ENCODE measurements around the gene RHBDL3.
"Not testable (repeated sequence)": the region's sequence is repeated elsewhere in the genome, so short reads cannot be mapped to it uniquely, and the experiment has no call there.

RHBDL3 gene

DNA sequence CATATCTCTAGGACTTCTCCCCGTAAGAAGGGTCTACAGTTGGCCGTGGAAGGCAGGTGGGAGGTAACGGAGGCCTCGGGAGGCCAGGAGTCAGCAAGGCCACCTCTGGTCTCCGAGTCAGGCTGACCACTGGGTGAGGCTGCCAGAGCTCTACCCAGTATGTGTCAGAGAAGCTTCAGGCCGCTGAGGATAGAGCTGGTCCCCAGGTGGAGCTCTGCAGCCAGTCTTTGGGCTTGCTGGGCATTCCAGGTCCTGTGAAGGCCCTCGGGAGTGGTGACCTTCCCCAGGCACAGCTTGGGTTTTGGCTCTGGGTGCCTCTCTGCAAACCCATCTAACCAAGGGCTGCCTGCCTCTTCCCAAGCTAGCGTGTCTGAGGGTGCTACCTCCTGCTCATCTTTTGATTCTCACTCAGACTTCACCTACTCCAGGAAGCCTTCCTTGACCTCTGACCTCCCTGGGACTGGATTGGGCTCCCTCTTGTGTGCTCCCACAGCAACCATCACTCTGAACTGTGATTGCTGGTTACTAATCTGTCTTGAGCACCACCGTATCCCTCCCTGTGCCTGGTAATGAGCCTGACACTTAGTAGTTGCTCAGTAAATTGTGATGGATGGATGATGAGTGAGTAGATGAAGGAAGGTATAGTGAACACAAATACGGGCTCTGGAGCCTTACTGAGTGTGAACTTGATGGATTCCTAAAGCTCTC is 22.3 kb downstream of the RHBDL3 start:
- no peak for DNase-seq (ENCODE audit: low read depth)

GRCh38 chr17:32288615-32289014 is 23.0 kb downstream of the RHBDL3 start:
- no peak overlapping the region for H3K4me3 ChIP-seq (ENCODE audit: low read depth, low read length)
- no peak for DNase-seq (ENCODE audit: low read depth)

More for the DNA sequence above, 22.3 kb downstream of the RHBDL3 start:
- no peak overlapping the region for H3K4me3 ChIP-seq (ENCODE audit: low read depth, low read length)

GRCh38 chr17:32289471-32290070 is 23.9 kb downstream of the RHBDL3 start:
- no peak overlapping the region for H3K4me3 ChIP-seq (ENCODE audit: low read depth, low read length)
- no peak for DNase-seq (ENCODE audit: low read depth)

DNA sequence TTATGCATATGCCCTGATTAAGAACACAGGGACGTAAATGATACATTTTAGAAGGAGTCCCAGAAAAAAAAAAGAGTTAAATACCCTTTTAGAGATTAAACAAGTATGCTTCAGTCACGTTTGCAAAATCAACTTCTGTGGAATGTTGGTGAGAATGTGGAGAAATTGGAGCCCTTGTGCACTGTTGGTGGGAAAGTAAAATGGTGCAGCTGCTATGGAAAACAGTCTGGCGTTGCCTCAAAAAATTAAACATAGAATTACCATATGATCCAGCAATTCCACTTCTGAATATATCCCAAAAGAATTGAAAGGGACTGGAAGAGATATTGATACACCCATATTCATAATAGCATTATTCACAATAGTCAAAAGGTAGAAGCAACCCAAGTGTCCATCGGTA is 26.5 kb downstream of the RHBDL3 start:
- H3K4me3 ChIP-seq (ENCODE audit: low read depth, low read length): no peak overlapping the region
- DNase-seq (ENCODE audit: low read depth): no peak

- DNase-seq (ENCODE audit: low read depth): no peak
These were observed 31.8 kb downstream of the RHBDL3 start for GRCh38 chr17:32297424-32297823.

GRCh38 chr17:32297860-32298259 is 32.2 kb downstream of the RHBDL3 start:
- H3K4me3 ChIP-seq (ENCODE audit: low read depth, low read length): no peak overlapping the region
- no peak for DNase-seq (ENCODE audit: low read depth)

More at GRCh38 chr17:32297424-32297823, 31.8 kb downstream of the RHBDL3 start:
- H3K4me3 ChIP-seq (ENCODE audit: low read depth, low read length): no peak overlapping the region

GRCh38 chr17:32298298-32298697 is 32.7 kb downstream of the RHBDL3 start:
- H3K4me3 ChIP-seq (ENCODE audit: low read depth, low read length): no peak overlapping the region
- DNase-seq (ENCODE audit: low read depth): no peak

GRCh38 chr17:32298721-32299579 is 33.3 kb downstream of the RHBDL3 start:
- DNase-seq (ENCODE audit: low read depth): no peak
- H3K4me3 ChIP-seq (ENCODE audit: low read depth, low read length): no peak overlapping the region

DNA sequence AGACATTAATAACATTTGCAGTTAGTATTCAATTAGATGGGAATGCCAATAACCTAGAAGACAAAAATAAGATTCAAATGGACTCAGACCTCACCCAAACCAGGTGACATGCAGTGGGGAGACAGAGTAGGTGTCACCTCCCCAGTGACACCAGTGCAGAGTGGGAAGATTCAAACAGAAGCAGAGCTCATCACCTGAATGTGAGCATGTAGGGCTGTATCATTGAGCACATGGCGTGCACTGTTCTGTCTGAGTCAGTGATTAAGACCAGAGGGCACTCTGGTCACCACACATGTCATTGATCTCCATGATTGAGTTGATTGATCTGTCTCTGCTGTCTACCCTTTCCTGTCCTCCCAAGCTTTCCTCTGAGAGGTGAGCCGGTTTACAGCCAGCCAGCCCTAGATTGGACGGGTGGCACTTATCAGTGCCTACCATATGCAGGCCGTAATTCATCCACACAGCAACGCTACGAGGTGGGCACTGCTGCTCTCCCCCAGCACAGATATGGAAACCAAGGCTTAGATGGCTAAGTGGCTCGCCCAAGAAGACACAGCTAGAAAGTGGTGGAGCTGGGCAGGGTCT is 34.0 kb downstream of the RHBDL3 start:
- no peak for DNase-seq (ENCODE audit: low read depth)
- no peak overlapping the region for H3K4me3 ChIP-seq (ENCODE audit: low read depth, low read length)

- DNase-seq (ENCODE audit: low read depth): no peak
- H3K4me3 ChIP-seq (ENCODE audit: low read depth, low read length): no peak overlapping the region
These were observed 36.4 kb downstream of the RHBDL3 start for GRCh38 chr17:32302037-32302436.

GRCh38 chr17:32302860-32303649 is 37.4 kb downstream of the RHBDL3 start:
- no peak for DNase-seq (ENCODE audit: low read depth)
- H3K4me3 ChIP-seq (ENCODE audit: low read depth, low read length): no peak overlapping the region

GRCh38 chr17:32303781-32304288 is 38.2 kb downstream of the RHBDL3 start:
- no peak for DNase-seq (ENCODE audit: low read depth)
- H3K4me3 ChIP-seq (ENCODE audit: low read depth, low read length): no peak overlapping the region

DNA sequence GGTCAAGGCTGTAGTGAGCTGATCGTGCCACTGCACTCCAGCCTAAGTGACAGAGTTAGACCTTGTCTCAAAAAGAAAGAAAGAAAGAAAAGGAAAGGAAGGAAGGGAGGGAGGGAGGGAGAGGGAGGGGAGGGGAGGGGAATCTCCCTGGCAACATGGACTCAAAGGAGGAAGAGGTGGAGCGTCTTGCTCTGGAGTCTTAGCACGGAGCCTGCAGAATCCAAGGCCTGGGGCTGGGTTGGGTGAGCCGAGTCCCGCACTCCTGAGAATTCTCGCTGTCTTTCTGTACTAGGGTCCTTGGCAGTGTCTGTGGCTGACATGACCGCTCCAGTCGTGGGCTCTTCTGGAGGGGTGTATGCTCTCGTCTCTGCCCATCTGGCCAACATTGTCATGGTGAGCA is 39.4 kb downstream of the RHBDL3 start:
- no peak overlapping the region for H3K4me3 ChIP-seq (ENCODE audit: low read depth, low read length)
- no peak for DNase-seq (ENCODE audit: low read depth)

- no peak overlapping the region for H3K4me3 ChIP-seq (ENCODE audit: low read depth, low read length)
- no peak for DNase-seq (ENCODE audit: low read depth)
These were observed 42.0 kb downstream of the RHBDL3 start for GRCh38 chr17:32307658-32308057.

DNA sequence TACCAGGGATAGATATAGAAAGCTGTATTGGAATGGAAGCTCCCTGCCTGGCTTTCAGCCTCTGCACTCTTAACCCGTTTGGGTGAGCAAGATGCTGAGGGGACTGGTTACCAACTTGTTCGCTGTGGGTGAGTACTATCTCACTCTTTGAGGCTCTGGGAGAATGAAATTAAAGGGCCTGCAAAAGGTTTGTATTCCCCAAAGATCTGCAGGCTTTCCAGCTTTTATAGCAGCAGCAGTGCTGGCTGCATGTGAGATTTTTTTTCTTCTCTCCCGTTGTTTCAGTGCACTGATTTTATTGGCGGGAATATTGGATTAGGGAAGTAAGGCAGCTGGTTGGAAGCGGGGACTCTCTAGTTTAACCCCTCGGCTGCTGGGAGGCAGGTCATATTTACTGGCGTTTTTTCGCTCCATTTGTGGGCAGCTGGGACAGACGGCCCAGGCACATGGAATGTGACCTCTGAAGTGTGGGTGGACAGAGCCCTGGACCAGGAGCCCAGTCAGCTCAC is 45.5 kb downstream of the RHBDL3 start:
- no peak for DNase-seq (ENCODE audit: low read depth)
- H3K4me3 ChIP-seq (ENCODE audit: low read depth, low read length): no peak overlapping the region

DNA sequence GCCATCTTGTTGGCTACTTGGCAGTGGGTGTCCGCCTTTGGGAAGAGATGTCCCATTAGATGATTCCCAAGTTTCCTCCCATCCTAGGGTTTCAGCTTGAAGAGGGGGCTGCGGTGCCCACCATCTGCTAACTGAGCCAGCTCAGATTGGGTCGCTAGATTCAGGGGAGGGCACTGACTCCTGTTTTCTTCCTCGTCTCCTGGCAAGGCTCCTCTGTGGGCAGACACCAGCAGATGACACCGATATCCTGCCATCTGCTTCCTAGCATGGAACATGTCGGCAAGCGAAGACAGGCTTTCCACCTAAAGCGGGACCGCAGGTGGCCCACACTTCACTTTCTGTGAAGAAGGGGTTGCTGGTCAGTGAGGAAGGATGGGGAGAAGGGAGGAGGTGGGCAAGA is 49.0 kb downstream of the RHBDL3 start:
- no peak overlapping the region for H3K4me3 ChIP-seq (ENCODE audit: low read depth, low read length)
- no peak for DNase-seq (ENCODE audit: low read depth)

DNA sequence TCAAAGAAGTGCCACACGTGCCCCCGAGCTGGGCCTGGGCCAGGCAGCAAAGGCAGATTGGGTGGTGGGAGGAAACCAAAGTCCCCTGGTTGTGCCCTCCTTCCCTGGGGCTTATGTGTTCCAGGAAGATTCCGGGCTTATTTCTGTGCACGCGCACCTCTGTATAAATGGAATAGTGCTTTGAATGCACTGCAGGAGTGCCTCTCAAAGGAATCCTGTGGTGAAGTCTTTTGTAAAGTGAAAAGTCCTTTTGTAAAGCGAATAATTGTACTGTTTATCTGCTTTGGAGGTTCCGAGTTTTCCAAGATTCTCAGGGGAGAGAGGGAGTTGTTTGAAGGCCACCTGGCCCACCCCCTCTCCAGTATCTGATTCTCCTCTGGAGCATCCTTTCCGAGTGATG is 49.5 kb downstream of the RHBDL3 start:
- DNase-seq (ENCODE audit: low read depth): no peak

DNA sequence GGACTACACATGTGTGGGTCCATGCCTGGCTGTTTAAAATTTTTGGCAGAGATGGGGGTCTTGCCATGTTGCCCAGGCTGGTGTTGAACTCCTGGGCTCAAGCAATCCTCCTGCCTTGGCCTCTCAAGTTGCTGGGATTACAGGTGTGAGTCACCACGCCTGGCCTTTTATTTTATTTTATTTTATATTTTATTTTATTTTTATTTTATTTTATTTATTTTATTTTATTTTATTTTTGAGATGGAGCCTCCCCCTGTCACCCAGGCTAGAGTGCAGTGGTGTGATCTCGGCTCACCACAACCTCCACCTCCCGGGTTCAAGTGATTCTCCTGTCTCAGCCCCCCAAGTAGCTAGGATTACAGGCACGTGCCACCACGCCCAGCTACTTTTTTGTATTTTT is 51.0 kb downstream of the RHBDL3 start:
- not testable (repeated sequence) for DNase-seq (ENCODE audit: low read depth); H3K4me3 ChIP-seq (ENCODE audit: low read depth, low read length)

More for the DNA sequence above, 49.5 kb downstream of the RHBDL3 start:
- no peak overlapping the region for H3K4me3 ChIP-seq (ENCODE audit: low read depth, low read length)

- no peak for DNase-seq (ENCODE audit: low read depth)
These were observed 51.7 kb downstream of the RHBDL3 start for GRCh38 chr17:32317353-32317752.

More at GRCh38 chr17:32317353-32317752, 51.7 kb downstream of the RHBDL3 start:
- H3K4me3 ChIP-seq (ENCODE audit: low read depth, low read length): no peak overlapping the region
